ENCODE results near the gene IRGC. TPM values are rescaled to one million over a fixed set of nuclear protein-coding genes. Genes with fewer than 3 reads are reported as not detected.

The IRGC gene
- total RNA-seq, 1 experiment from 2014 or later = not detected

GRCh38 chr19:43694553-43694952, 21.3 kb upstream of the IRGC start:
- BruUV-seq (replicated peaks) = no TSS peak
- intact Hi-C loops (cut with micrococcal nuclease; ENCODE audit: unreplicated experiment) = no loop called here
- H3K4me3 Mint-ChIP-seq (ENCODE audit: unreplicated experiment) = no peak overlapping the region
- Histone ChIP-seq H3K36me3 (ENCODE audit: control insufficient read depth, insufficient read depth, low read length) (no peaks in the 10 kb centered on the region), H3K9me3 (peaks cover 23% of the 10 kb centered on the region), H3K4me1 (no peaks in the 10 kb centered on the region), H3K4me3 (ENCODE audit: low read depth, low read length) (no peak overlapping the region), H3K27me3 (replicated peaks; ENCODE audit: control insufficient read depth, insufficient read depth, low read length) (no peaks in the 10 kb centered on the region)
- H3K27me3 Mint-ChIP-seq (ENCODE audit: insufficient read depth, unreplicated experiment) = no peaks in the 10 kb centered on the region
- CTCF ChIA-PET = no interaction called here
- H3K27ac Mint-ChIP-seq (ENCODE audit: unreplicated experiment) = no peak overlapping the region
- no peak for TF ChIP-seq CTCF (IDR thresholded peaks at IDR 0.05; ENCODE audit: insufficient read depth in 1 of 2, low read depth in 1 of 2, low read length in 1 of 2, severe bottlenecking in 1 of 2, unreplicated experiment in 1 of 2)
- H3K4me1 Mint-ChIP-seq (ENCODE audit: low read depth, unreplicated experiment) = no peaks in the 10 kb centered on the region
- DNase-seq = no peak
- H3K9me3 Mint-ChIP-seq (ENCODE audit: unreplicated experiment) = peaks cover 19% of the 10 kb centered on the region
- no peaks in the 10 kb centered on the region for H3K36me3 Mint-ChIP-seq (ENCODE audit: insufficient read depth, unreplicated experiment)
- POLR2A ChIA-PET = no interaction called here

GRCh38 chr19:43695985-43696704, 19.7 kb upstream of the IRGC start:
- BruUV-seq (replicated peaks) = no TSS peak
- intact Hi-C loops (cut with micrococcal nuclease; ENCODE audit: unreplicated experiment) = no loop called here
- Histone ChIP-seq H3K4me3 (ENCODE audit: low read depth, low read length) (no peak overlapping the region), H3K4me1 (no peaks in the 10 kb centered on the region), H3K9me3 (peaks cover 18% of the 10 kb centered on the region), H3K36me3 (ENCODE audit: control insufficient read depth, insufficient read depth, low read length) (no peaks in the 10 kb centered on the region), H3K27me3 (replicated peaks; ENCODE audit: control insufficient read depth, insufficient read depth, low read length) (no peaks in the 10 kb centered on the region)
- no peak overlapping the region for H3K27ac Mint-ChIP-seq (ENCODE audit: unreplicated experiment)
- peaks cover 19% of the 10 kb centered on the region for H3K9me3 Mint-ChIP-seq (ENCODE audit: unreplicated experiment)
- CTCF ChIA-PET = no interaction called here
- DNase-seq = no peak
- no peaks in the 10 kb centered on the region for H3K4me1 Mint-ChIP-seq (ENCODE audit: low read depth, unreplicated experiment)
- H3K27me3 Mint-ChIP-seq (ENCODE audit: insufficient read depth, unreplicated experiment) = no peaks in the 10 kb centered on the region
- no peaks in the 10 kb centered on the region for H3K36me3 Mint-ChIP-seq (ENCODE audit: insufficient read depth, unreplicated experiment)
- POLR2A ChIA-PET = no interaction called here
- H3K4me3 Mint-ChIP-seq (ENCODE audit: unreplicated experiment) = no peak overlapping the region
- TF ChIP-seq CTCF (IDR thresholded peaks at IDR 0.05; ENCODE audit: insufficient read depth in 1 of 2, low read depth in 1 of 2, low read length in 1 of 2, severe bottlenecking in 1 of 2, unreplicated experiment in 1 of 2) = no peak

- ChIA-PET POLR2A (no interaction called here), CTCF (interaction anchor here (0.6 kb wide), 1 partner anchor 25 kb away, joined by 4 read pairs; no protein-coding TSS in a partner anchor)
- Mint-ChIP-seq H3K27me3 (ENCODE audit: insufficient read depth, unreplicated experiment) (no peaks in the 10 kb centered on the region), H3K9me3 (ENCODE audit: unreplicated experiment) (peaks cover 11% of the 10 kb centered on the region), H3K4me1 (ENCODE audit: low read depth, unreplicated experiment) (no peaks in the 10 kb centered on the region), H3K27ac (ENCODE audit: unreplicated experiment) (no peak overlapping the region), H3K4me3 (ENCODE audit: unreplicated experiment) (no peak overlapping the region), H3K36me3 (ENCODE audit: insufficient read depth, unreplicated experiment) (no peaks in the 10 kb centered on the region)
- no peak for TF ChIP-seq CTCF (IDR thresholded peaks at IDR 0.05; ENCODE audit: insufficient read depth in 1 of 2, low read depth in 1 of 2, low read length in 1 of 2, severe bottlenecking in 1 of 2, unreplicated experiment in 1 of 2)
- Histone ChIP-seq H3K36me3 (ENCODE audit: control insufficient read depth, insufficient read depth, low read length) (no peaks in the 10 kb centered on the region), H3K4me3 (ENCODE audit: low read depth, low read length) (no peak overlapping the region), H3K27me3 (replicated peaks; ENCODE audit: control insufficient read depth, insufficient read depth, low read length) (no peaks in the 10 kb centered on the region), H3K4me1 (no peaks in the 10 kb centered on the region), H3K9me3 (peaks cover 6% of the 10 kb centered on the region; the same call in 1 of the 2 replicates)
- intact Hi-C loops (cut with micrococcal nuclease; ENCODE audit: unreplicated experiment) = no loop called here
- no peak for DNase-seq
- no TSS peak for BruUV-seq (replicated peaks)
These were observed 18.6 kb upstream of the IRGC start for GRCh38 chr19:43697295-43697694.
